GM12874 (cell line): Measurements from ENCODE around the gene TET2.

Source experiments
- TF ChIP-seq, protein P1 (sequence below): IDR thresholded peaks from 2 replicates; pipeline ENCODE4 v1.5.1; 2011; ENCODE audit warnings: low read depth, mild to moderate bottlenecking, control low read depth, low read length, moderate library complexity; ENCODE audit not compliant: insufficient read depth

The TET2 gene

DNA sequence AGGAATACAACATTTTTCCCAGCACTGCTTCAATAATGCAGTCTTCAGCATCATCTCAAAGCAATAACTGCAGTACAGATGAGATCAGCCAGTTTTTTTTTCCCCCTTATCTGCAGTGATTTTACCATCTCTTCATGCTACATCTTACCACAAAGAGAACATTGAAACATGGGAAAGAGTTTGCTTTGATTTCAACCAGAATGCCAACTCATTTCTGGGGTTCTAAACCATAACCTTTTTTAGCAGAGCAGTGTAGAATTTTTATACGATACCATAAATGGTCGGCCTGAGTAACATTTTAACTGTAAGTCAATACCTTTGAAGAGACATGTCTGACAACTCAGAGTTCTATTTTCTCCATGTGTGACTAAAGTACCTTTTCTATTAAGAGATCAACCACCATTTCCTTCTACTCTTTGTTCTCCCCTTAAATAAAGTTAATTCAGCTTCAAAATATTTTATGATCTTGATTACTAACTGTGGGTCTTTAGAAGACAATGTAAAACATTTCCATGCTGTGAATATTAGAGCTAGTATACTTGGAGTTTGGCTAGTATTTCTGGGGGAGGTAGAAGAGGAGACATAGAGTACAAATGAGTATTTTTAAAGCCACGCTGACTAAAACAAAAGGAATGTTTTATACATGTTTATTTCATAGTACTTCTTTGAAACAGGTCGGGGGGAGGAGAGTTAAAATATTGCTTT is 69.1 kb downstream of the TET2 start:
- TF ChIP-seq, protein P1, sequence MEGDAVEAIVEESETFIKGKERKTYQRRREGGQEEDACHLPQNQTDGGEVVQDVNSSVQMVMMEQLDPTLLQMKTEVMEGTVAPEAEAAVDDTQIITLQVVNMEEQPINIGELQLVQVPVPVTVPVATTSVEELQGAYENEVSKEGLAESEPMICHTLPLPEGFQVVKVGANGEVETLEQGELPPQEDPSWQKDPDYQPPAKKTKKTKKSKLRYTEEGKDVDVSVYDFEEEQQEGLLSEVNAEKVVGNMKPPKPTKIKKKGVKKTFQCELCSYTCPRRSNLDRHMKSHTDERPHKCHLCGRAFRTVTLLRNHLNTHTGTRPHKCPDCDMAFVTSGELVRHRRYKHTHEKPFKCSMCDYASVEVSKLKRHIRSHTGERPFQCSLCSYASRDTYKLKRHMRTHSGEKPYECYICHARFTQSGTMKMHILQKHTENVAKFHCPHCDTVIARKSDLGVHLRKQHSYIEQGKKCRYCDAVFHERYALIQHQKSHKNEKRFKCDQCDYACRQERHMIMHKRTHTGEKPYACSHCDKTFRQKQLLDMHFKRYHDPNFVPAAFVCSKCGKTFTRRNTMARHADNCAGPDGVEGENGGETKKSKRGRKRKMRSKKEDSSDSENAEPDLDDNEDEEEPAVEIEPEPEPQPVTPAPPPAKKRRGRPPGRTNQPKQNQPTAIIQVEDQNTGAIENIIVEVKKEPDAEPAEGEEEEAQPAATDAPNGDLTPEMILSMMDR = no peak

DNA sequence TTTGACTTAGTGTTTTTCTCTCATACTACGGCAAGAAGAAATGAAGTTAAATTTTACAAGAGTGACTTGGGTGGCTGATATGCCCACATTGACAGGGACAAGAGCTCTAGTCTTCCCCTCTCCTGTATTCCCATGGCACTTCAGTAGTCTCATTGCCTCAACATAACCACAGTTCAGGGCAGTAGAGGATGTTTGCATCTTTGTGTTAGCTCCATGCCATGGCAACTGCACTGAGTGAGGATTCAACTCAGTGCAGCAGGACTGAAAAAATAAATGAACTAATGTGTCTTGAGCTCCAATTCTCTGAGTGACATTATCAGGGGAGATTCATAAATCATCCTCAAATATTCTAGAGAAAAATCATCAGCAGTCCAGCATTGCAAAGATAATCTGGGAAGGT is 78.8 kb downstream of the TET2 start:
- TF ChIP-seq, protein P1 = no peak

DNA sequence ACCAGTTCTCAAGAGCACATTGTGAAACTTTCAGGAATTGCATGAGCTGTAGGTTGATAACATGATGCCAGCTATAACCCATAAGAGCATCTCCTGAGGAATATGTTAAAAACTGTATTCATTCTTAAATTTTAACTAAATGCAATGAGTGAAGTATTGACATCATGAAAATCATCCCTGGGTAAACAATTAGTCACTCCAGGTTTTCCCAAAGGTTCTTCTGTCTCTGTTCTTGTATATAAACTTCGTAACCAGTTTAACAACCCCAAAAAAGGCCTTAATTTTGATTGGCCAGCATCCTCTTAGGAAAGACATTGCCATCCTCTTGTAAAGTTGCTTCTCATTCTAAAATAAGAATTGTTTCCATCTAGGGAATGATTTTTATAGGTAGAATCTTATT is 80.4 kb downstream of the TET2 start:
- TF ChIP-seq, protein P1 = no peak

DNA sequence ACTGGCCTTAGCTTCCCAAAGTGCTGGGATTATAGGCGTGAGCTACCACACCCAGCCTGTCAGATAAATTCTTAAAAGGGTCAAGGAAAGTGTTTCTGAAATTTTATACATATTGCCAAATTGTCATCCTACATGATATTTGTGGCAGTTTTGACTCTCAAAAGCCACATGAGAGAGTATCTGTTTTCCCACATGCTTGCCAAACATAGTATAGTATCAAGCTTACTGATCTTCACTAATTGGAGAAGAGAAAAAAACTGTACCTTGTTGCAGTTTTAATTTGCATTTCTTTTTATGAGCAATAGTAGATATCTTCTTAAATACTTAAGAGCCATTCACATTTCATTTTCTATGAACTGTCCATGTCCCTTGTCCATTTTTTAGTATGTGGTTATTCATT is 83.6 kb downstream of the TET2 start:
- TF ChIP-seq, protein P1 = no peak

DNA sequence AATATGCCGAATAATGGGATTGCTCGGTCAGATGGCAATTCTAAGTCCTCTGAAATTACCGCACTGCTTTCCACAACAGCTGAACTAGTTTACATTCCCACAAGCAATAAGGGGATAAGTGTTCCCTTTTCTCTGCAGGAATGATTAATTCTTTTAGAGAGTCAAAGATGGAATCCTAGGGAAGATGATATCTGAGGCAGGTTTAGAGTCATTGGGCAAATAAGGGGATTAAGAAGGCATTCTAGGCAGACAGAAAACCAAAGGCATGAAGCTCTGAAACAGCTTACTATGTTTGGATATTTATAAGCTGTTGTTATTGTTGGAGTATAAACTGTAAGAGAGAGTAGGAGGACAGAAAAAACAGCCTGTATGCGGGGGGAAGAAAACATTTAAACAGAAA is 85.7 kb downstream of the TET2 start:
- TF ChIP-seq, protein P1 = no peak

DNA sequence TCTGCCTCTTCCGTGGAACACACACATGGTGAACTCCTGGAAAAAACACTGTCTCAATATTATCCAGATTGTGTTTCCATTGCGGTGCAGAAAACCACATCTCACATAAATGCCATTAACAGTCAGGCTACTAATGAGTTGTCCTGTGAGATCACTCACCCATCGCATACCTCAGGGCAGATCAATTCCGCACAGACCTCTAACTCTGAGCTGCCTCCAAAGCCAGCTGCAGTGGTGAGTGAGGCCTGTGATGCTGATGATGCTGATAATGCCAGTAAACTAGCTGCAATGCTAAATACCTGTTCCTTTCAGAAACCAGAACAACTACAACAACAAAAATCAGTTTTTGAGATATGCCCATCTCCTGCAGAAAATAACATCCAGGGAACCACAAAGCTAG is 87.9 kb downstream of the TET2 start:
- TF ChIP-seq, protein P1 = no peak

DNA sequence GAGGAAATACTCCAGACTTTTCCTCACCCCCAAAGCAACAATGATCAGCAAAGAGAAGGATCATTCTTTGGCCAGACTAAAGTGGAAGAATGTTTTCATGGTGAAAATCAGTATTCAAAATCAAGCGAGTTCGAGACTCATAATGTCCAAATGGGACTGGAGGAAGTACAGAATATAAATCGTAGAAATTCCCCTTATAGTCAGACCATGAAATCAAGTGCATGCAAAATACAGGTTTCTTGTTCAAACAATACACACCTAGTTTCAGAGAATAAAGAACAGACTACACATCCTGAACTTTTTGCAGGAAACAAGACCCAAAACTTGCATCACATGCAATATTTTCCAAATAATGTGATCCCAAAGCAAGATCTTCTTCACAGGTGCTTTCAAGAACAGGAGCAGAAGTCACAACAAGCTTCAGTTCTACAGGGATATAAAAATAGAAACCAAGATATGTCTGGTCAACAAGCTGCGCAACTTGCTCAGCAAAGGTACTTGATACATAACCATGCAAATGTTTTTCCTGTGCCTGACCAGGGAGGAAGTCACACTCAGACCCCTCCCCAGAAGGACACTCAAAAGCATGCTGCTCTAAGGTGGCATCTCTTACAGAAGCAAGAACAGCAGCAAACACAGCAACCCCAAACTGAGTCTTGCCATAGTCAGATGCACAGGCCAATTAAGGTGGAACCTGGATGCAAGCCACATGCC is 89.7 kb downstream of the TET2 start:
- TF ChIP-seq, protein P1 = no peak
